ENCODE data around the gene C4A.
"Not testable (repeated sequence)": the region's sequence is repeated elsewhere in the genome, so short reads cannot be mapped to it uniquely, and the experiment has no call there.

C4A gene

GRCh38 chr6:31980998-31981397, 859 bp upstream of the C4A start:
- not testable (repeated sequence) for DNase-seq

GRCh38 chr6:31989363-31989762, 7.5 kb downstream of the C4A start:
- DNase-seq = not testable (repeated sequence)

- not testable (repeated sequence) for DNase-seq
Observed at GRCh38 chr6:31994421-31994820, 12.6 kb downstream of the C4A start.

- not testable (repeated sequence) for DNase-seq
Observed at GRCh38 chr6:31996385-31996784, 14.5 kb downstream of the C4A start.

GRCh38 chr6:32002546-32003268, 20.9 kb downstream of the C4A start:
- DNase-seq = not testable (repeated sequence)

GRCh38 chr6:32003301-32003700, 21.4 kb downstream of the C4A start:
- DNase-seq = not testable (repeated sequence)

GRCh38 chr6:32004393-32004792, 22.5 kb downstream of the C4A start:
- not testable (repeated sequence) for DNase-seq

- peak; percentile 71 for DNase-seq
Observed at GRCh38 chr6:32004864-32005537, 23.1 kb downstream of the C4A start.

GRCh38 chr6:32005538-32005880, 23.7 kb downstream of the C4A start:
- peak; percentile 62 for DNase-seq

GRCh38 chr6:32005991-32006529, 24.2 kb downstream of the C4A start:
- DNase-seq = not testable (repeated sequence)

- DNase-seq = not testable (repeated sequence)
Observed at GRCh38 chr6:32007086-32007485, 25.2 kb downstream of the C4A start.

- DNase-seq = not testable (repeated sequence)
Observed at GRCh38 chr6:32008037-32008436, 26.2 kb downstream of the C4A start.

GRCh38 chr6:32008616-32009015, 26.8 kb downstream of the C4A start:
- DNase-seq = not testable (repeated sequence)

- not testable (repeated sequence) for DNase-seq
Observed at GRCh38 chr6:32009537-32009936, 27.7 kb downstream of the C4A start.

GRCh38 chr6:32010856-32011530, 29.1 kb downstream of the C4A start:
- DNase-seq = not testable (repeated sequence)

- not testable (repeated sequence) for DNase-seq
Observed at GRCh38 chr6:32012941-32013617, 31.2 kb downstream of the C4A start.

- not testable (repeated sequence) for DNase-seq
Observed at GRCh38 chr6:32013738-32014137, 31.9 kb downstream of the C4A start.

GRCh38 chr6:32014547-32014946, 32.7 kb downstream of the C4A start, which contains the start of gene C4B:
Gene C4B, plus strand, starts transcription at chr6:32014795. Its CDS starts 51 bp downstream, at chr6:32014846.
- DNase-seq = not testable (repeated sequence)

- not testable (repeated sequence) for DNase-seq
Observed at GRCh38 chr6:32022100-32022499, 40.2 kb downstream of the C4A start.

GRCh38 chr6:32028631-32029030, 46.8 kb downstream of the C4A start:
- not testable (repeated sequence) for DNase-seq

- DNase-seq = not testable (repeated sequence)
Observed at GRCh38 chr6:32029553-32029952, 47.7 kb downstream of the C4A start.

- not testable (repeated sequence) for DNase-seq
Observed at GRCh38 chr6:32035283-32036013, 53.6 kb downstream of the C4A start.
